Panc1 (cell line): Measurements from ENCODE around the gene ALDH4A1.
A peak's percentile ranks its signal among the peaks of the same experiment; 100 is the strongest.

Experiments
- CTCF ChIP-seq: fragments of 450-650 bp; IDR thresholded peaks from 2 replicates; pipeline ENCODE4 v1.5.1; 2017; ENCODE audit warnings: mild to moderate bottlenecking
- POLR2AphosphoS5 ChIP-seq: IDR thresholded peaks from 2 replicates; pipeline ENCODE4 v1.6.1; 2012; ENCODE audit warnings: mild to moderate bottlenecking, low read depth, low read length, moderate library complexity
- TCF7L2 ChIP-seq: IDR thresholded peaks from 2 replicates; pipeline ENCODE4 v1.6.1; 2011; ENCODE audit warnings: mild to moderate bottlenecking, low read depth, low read length, inconsistent platforms
- TF ChIP-seq, protein P1 (sequence below), 2 experiments: IDR thresholded peaks; 2 replicates each; pipeline ENCODE4 v1.6.1; 2011 to 2012; ENCODE audit warnings: low read depth in 2 of 2, control low read depth in 1 of 2, low read length in 1 of 2, mild to moderate bottlenecking in 1 of 2, moderate library complexity in 1 of 2; ENCODE audit not compliant: insufficient read depth in 1 of 2

GRCh38 chr1:18945401-18945849 is 43.1 kb upstream of the ALDH4A1 start:
- TF ChIP-seq CTCF (no peak), POLR2AphosphoS5 (peak; percentile 37; the same call in 1 of the 2 replicates), TCF7L2 (no peak)
- TF ChIP-seq, protein P1, sequence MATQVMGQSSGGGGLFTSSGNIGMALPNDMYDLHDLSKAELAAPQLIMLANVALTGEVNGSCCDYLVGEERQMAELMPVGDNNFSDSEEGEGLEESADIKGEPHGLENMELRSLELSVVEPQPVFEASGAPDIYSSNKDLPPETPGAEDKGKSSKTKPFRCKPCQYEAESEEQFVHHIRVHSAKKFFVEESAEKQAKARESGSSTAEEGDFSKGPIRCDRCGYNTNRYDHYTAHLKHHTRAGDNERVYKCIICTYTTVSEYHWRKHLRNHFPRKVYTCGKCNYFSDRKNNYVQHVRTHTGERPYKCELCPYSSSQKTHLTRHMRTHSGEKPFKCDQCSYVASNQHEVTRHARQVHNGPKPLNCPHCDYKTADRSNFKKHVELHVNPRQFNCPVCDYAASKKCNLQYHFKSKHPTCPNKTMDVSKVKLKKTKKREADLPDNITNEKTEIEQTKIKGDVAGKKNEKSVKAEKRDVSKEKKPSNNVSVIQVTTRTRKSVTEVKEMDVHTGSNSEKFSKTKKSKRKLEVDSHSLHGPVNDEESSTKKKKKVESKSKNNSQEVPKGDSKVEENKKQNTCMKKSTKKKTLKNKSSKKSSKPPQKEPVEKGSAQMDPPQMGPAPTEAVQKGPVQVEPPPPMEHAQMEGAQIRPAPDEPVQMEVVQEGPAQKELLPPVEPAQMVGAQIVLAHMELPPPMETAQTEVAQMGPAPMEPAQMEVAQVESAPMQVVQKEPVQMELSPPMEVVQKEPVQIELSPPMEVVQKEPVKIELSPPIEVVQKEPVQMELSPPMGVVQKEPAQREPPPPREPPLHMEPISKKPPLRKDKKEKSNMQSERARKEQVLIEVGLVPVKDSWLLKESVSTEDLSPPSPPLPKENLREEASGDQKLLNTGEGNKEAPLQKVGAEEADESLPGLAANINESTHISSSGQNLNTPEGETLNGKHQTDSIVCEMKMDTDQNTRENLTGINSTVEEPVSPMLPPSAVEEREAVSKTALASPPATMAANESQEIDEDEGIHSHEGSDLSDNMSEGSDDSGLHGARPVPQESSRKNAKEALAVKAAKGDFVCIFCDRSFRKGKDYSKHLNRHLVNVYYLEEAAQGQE (IDR thresholded peaks at IDR 0.05; ENCODE audit: insufficient read depth in 1 of 2, low read depth in 2 of 2, low read length in 1 of 2), result no peak
